Measurements from ENCODE around the gene SKI.

GRCh38 chr1:2312515-2313301 lies 84.6 kb downstream of the SKI start:
- TF ChIP-seq POLR2A (IDR thresholded peaks at IDR 0.05) (no peak), CTCF (IDR thresholded peaks at IDR 0.05) (no peak)

Data from prostate gland (tissue), 2 donors.